GM12873 (cell line): Measurements from ENCODE around the gene ATP2C1.

ENCODE experiments used
- TF ChIP-seq, protein P1 (sequence below): IDR thresholded peaks from 2 replicates; pipeline ENCODE4 v1.5.1; 2012; ENCODE audit warnings: low read depth, mild to moderate bottlenecking, moderate library complexity, low read length, control low read depth; ENCODE audit not compliant: insufficient read depth; ENCODE audit errors: missing control alignments

Gene ATP2C1

DNA sequence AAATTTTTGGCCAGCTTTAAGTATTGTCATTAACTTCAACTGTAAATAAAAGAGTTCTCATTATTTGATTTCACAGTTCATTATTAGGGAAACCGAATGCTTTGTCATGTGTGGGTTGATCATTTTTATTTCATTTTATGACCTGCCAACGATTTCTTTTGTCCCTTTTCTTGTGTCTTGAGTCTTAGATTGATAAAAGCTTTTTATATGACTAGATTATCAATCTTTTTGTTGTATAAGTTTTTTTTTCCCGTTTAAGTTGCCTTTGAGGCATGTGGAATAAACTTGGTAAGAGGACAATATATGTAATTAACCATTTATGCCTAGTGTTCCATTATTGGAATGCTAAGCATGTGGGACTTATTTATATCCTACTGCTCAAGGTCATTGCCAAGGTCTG, 62.8 kb downstream of the ATP2C1 start:
- TF ChIP-seq, protein P1, sequence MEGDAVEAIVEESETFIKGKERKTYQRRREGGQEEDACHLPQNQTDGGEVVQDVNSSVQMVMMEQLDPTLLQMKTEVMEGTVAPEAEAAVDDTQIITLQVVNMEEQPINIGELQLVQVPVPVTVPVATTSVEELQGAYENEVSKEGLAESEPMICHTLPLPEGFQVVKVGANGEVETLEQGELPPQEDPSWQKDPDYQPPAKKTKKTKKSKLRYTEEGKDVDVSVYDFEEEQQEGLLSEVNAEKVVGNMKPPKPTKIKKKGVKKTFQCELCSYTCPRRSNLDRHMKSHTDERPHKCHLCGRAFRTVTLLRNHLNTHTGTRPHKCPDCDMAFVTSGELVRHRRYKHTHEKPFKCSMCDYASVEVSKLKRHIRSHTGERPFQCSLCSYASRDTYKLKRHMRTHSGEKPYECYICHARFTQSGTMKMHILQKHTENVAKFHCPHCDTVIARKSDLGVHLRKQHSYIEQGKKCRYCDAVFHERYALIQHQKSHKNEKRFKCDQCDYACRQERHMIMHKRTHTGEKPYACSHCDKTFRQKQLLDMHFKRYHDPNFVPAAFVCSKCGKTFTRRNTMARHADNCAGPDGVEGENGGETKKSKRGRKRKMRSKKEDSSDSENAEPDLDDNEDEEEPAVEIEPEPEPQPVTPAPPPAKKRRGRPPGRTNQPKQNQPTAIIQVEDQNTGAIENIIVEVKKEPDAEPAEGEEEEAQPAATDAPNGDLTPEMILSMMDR, result no peak

DNA sequence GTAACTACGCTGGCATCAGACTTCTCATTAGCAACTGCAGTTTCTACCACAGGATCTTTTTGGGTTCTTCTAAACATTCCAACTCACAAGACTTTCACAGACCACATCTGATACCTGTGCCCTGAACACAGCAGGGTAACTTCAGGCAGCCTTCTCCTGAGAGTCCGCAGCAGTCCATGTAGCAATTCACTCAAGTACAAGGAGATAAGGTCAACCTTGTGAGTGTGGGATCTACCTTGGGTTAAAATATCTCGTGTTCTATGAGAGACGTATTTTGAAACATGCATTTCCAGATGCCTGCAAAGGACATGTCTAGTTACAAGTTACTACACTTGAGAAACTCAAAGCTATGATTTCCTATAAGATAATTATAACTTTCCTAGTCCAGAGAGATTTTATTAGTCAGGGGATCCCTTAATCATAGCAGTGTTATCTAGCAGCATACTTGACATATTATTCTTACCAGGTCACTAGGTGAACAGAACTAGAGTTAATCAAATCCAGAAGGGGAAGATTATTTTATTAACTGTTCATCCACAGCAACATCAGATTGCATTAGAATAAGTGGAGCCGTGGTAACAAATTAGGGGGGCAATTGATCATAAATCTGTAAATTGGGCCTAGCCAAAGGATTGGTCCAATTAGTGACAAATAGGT, 66.4 kb downstream of the ATP2C1 start:
- TF ChIP-seq, protein P1, result no peak

DNA sequence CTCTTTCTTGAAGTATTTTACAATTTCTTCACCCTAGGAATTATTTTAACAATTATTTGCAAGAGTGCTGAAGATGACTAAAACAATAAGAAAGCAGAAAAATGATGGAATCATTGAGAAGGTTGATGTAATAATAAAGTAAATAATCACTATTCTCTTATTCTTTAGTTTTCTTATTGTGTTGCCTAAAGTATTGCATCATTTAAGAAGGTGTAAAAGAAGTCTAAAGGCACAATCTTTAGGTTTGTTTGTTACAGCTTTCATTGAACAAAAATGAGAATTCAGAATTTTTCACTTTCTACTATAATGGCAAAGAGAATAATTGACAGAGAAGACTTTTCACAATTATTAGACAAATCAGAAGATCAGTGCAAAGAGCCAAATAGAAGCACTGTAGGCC, 67.6 kb downstream of the ATP2C1 start:
- TF ChIP-seq, protein P1, result no peak

DNA sequence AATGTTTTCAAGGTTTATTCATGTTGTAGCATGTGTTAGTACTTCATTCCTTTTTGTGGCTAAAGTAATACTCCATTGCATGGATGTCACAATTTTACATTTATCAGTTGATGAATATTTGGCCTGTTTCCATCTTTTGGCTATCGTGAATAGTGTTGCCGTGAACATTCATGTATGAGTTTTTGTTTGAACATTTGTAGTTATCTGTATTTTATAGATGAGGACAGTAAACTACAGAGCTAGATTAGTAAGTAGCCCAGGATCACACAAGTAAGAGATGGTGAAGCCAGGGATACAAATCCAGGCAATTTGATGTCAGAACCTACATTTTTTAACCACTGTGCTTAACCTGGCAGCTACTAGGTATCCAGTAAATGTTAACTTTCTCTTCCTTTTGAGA, 69.6 kb downstream of the ATP2C1 start:
- TF ChIP-seq, protein P1, result no peak

DNA sequence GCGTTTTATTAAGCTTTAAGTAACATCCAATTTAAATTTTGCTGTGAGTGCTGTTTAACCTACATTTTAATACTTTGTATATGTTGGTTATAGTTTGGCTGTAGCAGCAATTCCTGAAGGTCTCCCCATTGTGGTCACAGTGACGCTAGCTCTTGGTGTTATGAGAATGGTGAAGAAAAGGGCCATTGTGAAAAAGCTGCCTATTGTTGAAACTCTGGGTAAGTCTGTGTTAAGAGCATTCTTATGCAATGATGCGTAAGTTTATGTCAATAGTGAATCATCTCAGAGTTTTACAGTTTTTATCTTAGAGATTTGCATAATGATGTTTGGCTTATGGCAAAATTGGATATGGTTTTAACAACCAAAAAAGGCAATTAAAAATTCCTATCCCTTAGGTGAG, 70.0 kb downstream of the ATP2C1 start:
- TF ChIP-seq, protein P1, result no peak

DNA sequence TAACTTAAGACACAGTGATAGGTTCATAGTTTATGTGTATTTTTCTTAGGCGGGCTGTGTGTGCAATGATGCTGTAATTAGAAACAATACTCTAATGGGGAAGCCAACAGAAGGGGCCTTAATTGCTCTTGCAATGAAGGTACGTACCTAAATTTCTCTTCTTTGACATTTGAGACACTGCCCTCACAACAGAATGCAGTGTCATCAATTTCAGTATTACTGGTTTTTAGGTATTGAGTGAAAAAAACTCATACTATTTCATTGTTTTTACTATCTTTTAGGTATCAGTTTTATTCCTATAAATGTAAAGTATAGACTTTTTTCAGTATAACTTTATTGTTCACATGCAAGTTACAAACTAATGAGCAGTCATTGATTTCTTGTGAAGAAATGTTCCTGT, 73.4 kb downstream of the ATP2C1 start:
- TF ChIP-seq, protein P1, result no peak

DNA sequence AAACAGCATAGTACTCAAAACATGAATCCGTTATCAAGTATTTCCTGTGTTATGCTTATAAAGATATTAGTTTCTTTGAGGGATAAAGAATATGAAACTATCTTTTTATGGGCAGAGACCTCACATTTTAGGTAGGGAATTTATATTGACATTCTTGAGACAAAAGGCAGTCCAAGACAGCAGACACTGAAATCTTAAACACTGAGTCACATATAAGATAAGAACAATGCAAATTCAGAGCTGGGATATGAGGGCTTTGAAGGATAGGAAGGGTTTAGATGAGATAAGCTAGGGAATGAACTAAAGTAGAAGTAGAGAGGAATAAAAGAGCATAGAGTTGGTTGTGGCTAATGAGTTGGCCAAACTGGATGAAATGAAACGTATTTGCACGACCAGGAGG, 74.3 kb downstream of the ATP2C1 start:
- TF ChIP-seq, protein P1, result no peak
